Pulmonary artery endothelial cell (primary cell): ENCODE data around the gene TVP23C. TPM values are rescaled to one million over a fixed set of nuclear protein-coding genes. Genes with fewer than 3 reads are reported as not detected.

Source experiments
- DNase-seq: peaks from one replicate; pipeline ENCODE4 v3.0.0-alpha.2; 2011; ENCODE audit warnings: low read depth, low spot score
- total RNA-seq: library from RNA; depleted of rRNA; stranded (reverse); fragments of >200 nt; gene quantifications from 2 replicates; pipeline ENCODE4 v1.2.3, GENCODE V29; 2014

TVP23C gene
- total RNA-seq, 1 donor from 2014 or later, result 17.7 TPM

DNA sequence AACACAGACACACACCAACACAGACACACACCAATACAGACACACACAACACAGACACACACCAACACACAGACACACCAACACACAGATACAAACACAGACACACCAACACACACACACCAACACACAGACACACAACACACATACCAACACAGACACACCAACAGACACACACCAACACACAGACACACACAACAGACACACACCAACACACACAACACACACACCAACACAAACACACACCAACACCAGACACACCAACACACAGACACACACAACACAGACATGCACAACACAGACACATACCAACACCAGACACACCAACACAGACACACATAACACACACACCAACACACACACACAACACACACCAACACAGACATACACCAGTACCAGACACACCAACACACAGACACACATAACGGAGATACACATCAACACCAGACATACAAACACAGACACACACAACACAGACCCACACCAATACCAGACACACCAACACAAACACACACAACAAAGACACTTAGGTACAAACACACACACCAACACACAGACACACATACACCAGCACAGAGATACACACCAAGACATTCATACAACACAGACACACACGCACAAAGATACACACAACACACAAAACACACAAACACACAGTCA, 98.1 kb downstream of the TVP23C start:
- no peak for DNase-seq

DNA sequence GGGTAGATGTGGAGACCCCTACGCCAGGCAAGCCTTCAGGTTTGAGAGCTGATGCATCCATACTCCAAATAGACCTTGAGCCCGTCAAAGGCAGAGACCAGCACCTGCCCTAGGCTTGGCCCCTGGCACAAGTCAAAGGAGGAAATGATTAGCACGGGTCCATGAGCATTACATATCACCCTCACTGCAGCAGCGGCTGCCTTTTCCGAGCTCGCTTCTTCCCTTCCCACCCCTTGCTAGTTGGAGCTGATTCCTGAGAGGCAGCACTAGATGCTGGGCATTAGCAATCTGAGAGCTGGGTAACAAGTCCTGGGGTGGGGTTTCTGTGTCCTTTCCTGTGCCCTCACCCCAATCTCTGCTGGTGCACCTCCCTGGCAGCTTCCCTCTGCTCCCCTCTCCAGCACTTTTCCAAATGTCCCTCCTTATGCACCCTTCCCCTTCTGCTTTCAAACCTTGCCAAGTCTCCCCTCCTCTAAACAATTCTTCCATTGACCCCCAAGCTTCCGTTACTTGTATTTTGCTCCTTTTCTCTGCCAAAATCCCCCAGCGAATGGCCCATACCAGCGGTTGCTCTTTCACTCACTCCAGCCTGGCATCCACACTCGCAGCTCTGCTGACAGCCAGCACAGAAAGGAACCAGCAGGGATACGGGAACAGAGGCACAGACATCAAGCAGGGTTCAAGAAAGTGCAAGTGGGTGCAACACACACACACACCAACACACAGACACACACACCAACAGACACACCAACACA, 98.9 kb downstream of the TVP23C start:
- no peak for DNase-seq

DNA sequence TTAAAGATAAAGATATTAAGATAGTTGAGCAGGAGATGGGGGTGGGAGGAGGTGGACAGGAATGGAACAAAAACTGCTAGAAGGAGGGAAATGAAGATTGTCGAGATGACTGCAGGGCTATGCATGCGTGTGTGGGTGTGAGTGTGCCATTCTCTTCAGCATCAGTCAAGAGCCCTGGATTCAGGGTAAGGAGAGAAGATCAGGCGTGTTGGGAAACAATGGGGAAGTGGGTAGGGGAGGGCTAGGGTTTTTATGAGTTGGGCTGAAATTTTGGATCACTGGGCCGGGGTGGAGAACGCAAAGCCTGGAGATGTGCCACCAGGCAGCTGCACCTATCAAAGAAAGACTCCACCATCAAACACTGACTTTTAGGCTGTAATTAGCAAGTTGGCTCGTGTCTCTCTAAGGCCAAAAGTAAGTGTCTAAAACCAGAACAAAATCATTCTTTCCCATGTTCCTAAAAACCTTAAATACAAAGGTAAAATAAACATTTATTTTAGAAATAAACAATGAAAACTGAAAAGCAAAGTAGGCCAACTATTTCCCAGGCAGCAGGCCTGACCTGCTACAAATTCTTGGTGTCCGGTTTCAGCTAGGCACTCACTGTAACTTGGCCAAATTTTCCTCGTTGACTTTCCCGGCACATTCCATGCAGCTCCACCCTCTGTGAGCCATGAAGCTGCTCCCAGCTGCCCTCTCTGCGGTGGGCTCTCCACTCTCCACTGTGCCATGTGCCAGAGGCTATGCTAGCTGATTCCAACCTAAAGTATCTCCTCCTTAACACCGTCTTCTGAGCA, 100.1 kb downstream of the TVP23C start:
- DNase-seq, result no peak

DNA sequence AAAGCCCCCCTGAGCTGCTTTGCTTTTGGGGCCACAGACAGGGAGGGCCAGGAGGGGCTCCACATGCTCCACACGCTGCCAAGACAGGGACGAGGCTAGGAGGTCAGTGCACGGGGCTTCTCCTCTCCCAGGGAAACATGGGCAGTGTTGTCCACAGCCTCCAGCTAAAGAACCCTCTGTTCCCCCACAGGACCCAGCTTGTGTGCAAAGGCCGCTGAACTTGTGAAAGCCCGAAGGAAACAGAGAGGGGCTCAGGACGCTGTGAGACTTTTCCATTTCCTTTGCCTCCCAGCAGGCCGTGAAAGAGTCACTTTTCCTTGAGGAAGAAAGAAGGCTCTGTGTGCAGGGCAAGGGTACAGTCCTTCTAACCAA, 105.6 kb downstream of the TVP23C start:
- no peak for DNase-seq

DNA sequence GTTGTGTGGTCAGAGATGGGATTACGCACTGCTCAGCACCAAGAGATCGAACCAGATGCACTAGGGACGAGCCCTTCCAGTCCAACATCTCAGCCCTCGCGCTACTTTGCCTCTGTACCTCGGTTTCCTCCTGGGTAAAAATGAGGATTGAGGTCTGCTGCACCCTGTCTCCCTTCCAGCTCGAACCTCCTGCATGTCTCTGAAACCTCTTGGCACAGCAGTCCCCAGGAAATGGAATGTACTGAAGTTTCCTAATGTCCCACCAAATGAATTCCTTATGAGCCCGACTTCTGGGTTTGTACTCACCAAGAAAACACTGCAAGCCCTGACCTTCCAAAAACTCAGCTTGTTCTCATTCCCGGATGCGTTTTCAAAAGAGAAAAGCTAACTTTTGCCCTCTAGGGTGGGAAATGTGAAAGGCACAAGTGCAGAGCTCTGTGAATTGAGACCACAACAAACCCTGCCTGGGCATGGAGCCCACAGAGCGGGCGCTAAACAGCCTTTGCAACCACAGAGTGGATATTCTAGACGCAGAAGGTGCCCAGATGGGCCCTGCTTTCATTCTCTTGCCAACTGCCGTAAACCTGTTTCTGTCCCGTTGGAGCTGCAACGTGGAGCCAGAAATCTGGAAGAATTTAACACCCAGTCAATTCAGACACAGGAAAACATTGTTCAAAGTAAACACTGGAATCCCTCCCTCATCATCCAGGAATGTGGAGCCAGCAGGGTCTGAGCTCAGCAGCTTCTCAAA, 106.1 kb downstream of the TVP23C start:
- DNase-seq, result no peak

DNA sequence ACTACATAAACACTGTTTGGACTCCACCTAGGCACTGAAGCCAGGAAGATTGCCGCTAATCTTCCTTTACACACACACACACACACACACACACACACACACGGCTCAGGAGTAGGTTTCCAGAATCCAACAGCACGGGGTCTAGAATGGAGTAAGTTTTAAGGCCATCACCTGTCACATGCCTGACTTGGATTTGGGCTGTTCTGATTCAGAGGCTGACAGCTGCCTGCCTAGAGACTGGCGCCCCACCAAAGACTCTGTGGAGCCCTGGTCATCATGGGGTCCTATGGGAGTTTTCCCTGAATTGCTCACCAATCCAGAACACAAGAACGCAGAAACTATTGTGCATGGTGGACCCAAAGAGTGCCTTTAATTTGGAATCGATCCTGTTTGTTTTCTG, 106.8 kb downstream of the TVP23C start:
- DNase-seq, result no peak

DNA sequence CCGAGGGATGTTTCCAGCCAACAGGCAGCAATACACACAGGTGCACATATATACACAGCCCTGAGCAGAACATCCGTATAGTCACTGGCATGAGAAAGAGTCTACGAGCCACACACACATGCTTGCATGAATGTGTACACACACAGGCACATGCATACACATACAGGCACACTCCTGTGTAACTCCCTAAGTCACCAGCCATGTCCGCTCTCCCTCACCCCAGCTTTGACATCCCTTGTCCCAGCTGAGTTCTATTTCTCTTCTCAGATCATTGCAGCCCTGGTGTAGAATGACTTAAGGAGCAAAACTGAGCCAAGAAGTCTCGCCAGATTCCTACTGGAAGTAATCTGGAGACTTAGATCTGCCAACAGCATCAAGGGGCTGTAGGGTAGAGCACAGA, 108.9 kb downstream of the TVP23C start:
- DNase-seq, result no peak

DNA sequence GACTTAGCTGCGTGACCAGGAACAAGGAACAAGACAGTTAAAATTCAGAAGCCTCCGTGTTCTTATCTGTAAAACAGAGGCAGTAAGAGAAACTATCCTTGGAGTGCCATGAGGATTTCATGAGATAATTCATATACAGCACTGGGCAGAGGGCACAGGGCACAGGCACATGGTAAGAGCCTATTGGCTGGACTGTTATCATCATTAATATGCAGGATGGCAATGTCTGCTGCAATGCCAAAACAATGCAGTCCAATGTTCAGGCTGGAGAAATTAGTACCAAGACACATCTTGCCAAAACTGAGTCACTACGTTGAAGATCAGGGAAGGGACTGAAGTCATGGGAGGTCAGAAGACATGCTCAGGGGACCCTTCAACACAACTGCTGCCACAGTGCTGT, 109.5 kb downstream of the TVP23C start:
- DNase-seq, result no peak

DNA sequence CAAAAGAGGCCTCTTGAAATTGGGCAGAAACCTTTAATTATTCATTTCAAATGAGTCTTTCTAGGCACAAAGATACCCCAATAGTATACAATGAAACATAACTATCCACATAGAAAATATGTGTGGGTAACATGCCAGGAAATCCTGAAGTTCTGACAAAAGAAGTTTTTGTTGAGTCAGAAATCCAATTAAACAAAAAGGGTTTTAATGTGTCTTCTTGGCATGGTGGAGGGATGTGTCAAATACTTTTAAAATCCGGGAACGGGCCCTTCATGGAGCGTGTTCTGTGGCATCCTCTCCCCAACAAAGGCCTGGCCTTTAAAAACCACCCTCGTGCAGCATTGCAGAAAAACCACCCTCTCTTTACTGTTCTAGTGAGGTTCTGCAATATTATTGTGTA, 110.0 kb downstream of the TVP23C start:
- no peak for DNase-seq

DNA sequence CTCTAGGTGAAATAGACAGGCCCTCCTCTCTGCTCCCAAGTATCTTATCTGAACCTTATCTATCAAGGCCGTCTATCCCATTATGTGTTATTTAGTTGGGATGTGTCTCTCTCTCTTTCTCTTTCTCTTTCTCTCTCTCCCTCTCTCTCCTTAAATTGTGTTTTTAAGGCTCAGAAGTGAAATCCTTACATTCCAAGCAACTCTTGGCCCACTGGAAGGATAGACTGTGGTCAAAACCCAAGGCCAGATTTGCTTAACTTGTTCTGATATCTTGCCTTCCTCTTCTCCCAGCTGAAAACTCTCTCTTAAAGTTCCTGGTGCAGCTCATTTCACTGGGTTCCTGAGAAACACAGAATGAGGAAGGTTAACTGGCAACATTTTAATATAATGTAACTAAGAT, 110.5 kb downstream of the TVP23C start:
- DNase-seq, result no peak

Other genes starting within 250 kb of the TVP23C start
- gene TEKT3, start 221.9 kb downstream of the TVP23C start, total RNA-seq, result not detected in 2 replicates
- gene CDRT4, start 95.9 kb downstream of the TVP23C start, total RNA-seq, result 1.7 and 2.9 TPM in 2 replicates
- 0.21 and 0.59 TPM in 2 replicates for gene FBXW10B, start 56.2 kb upstream of the TVP23C start, total RNA-seq
- 46.4 and 60.5 TPM in 2 replicates for gene TRIM16, start 120.8 kb upstream of the TVP23C start, total RNA-seq
- gene ZNF286A, start 136.3 kb upstream of the TVP23C start, total RNA-seq, result 28.8 and 41.7 TPM in 2 replicates
- not detected in 2 replicates for gene TBC1D26, start 168.8 kb upstream of the TVP23C start, total RNA-seq